ENCODE measurements around the gene GPR22. TPM values are rescaled to one million over a fixed set of nuclear protein-coding genes. Genes with fewer than 3 reads are reported as not detected.

Gene GPR22
- total and polyA plus RNA-seq, 2 of the 4 experiments (the other 2 are of a cell fraction), result not detected

- no peak overlapping the region for H3K56ac ChIP-seq (ENCODE audit: extremely low read depth, insufficient read depth, low read length)
- no peak overlapping the region for H2AFZ ChIP-seq (replicated peaks; ENCODE audit: low read length, poor library complexity)
- H3K4me3 ChIP-seq (ENCODE audit: insufficient read depth, low read depth, low read length), result no peak overlapping the region
- peak; percentile 2 for DNase-seq
- no peaks in the 10 kb centered on the region for H3K27me3 ChIP-seq (ENCODE audit: control insufficient read depth, insufficient read depth, low read length)
- 100% methylated on average over 1 of the region's 7 CpGs; no CpG with 5 or more reads in 1 of the 2 experiments for WGBS, 2 experiments (ENCODE audit: extremely low coverage in 2 of 2, insufficient read length in 1 of 2)
- 0 out of 2 replicates have a peak, but pooled peaks cover 11% of the 10 kb centered on the region for H4K20me1 ChIP-seq (ENCODE audit: insufficient read depth, low read length)
- in situ Hi-C loops (cut with MboI; ENCODE audit: low sequenced_read_pairs) (no loop called here), intact Hi-C loops (cut with micrococcal nuclease) (no loop called here), dilution Hi-C loops (cut with HindIII; ENCODE audit: low sequenced_read_pairs, unreplicated experiment) (no loop called here)
- no TSS peak for BruUV-seq (replicated peaks)
- no peak overlapping the region for H2AK9ac ChIP-seq (replicated peaks; ENCODE audit: low read depth, low read length, poor library complexity)
- no peak overlapping the region for H3K14ac ChIP-seq (replicated peaks; ENCODE audit: low read depth, low read length)
- H2BK120ac ChIP-seq (ENCODE audit: low read depth, low read length), result no peak overlapping the region
- H3K9ac ChIP-seq (ENCODE audit: low read depth, low read length), result no peak overlapping the region
- ATAC-seq (ENCODE audit: low read depth), result no peak
- no peak for TF ChIP-seq RFX5 (IDR thresholded peaks at IDR 0.05; ENCODE audit: low read depth, low read length)
- TF ChIP-seq POLR2A (IDR thresholded peaks at IDR 0.05; ENCODE audit: low read depth, low read length), result no peak
- no peak for TF ChIP-seq MXI1 (IDR thresholded peaks at IDR 0.05; ENCODE audit: borderline replicate concordance, low read depth, low read length)
- no peak for TF ChIP-seq USF2 (IDR thresholded peaks at IDR 0.05; ENCODE audit: low read depth, low read length)
- TF ChIP-seq CEBPB (IDR thresholded peaks at IDR 0.05; ENCODE audit: low read depth, low read length), result no peak
- no peak for TF ChIP-seq ELK1 (IDR thresholded peaks at IDR 0.05; ENCODE audit: borderline replicate concordance, low read depth, low read length)
- TF ChIP-seq CTCF (conservative IDR thresholded peaks at IDR 0.05; ENCODE audit: low read depth, low read length), result no peak
- no peak for TF ChIP-seq MAZ (IDR thresholded peaks at IDR 0.05; ENCODE audit: borderline replicate concordance, low read depth, low read length)
- no peak for TF ChIP-seq FOS (IDR thresholded peaks at IDR 0.05; ENCODE audit: low read depth, low read length)
- no peak for TF ChIP-seq NFE2L2 (IDR thresholded peaks at IDR 0.05; ENCODE audit: low read depth, low read length)
- no peak for TF ChIP-seq CHD1 (IDR thresholded peaks at IDR 0.05; ENCODE audit: low read depth, low read length)
- TF ChIP-seq SMC3 (IDR thresholded peaks at IDR 0.05; ENCODE audit: low read depth, low read length), result no peak
- no peak for TF ChIP-seq RAD21 (IDR thresholded peaks at IDR 0.05; ENCODE audit: low read length)
- no peak for TF ChIP-seq MAFK (IDR thresholded peaks at IDR 0.05; ENCODE audit: low read depth, low read length)
- TF ChIP-seq RCOR1 (IDR thresholded peaks at IDR 0.05; ENCODE audit: insufficient replicate concordance, low read length), result no peak
- no peak for TF ChIP-seq BHLHE40 (IDR thresholded peaks at IDR 0.05; ENCODE audit: low read depth, low read length)
- H4K91ac ChIP-seq (ENCODE audit: insufficient read depth, low read depth, low read length), result no peak overlapping the region
- no peak overlapping the region for H3K23ac ChIP-seq (ENCODE audit: low read depth, low read length)
- no peak overlapping the region for H3K4me2 ChIP-seq (ENCODE audit: low read depth, low read length)
- H3K18ac ChIP-seq (ENCODE audit: low read depth, low read length), result no peak overlapping the region
- peaks cover 2% of the 10 kb centered on the region; the same call in 1 of the 2 replicates for H3K9me3 ChIP-seq (ENCODE audit: control insufficient read depth, insufficient read depth, low read length)
- POLR2A ChIA-PET (ENCODE audit: unreplicated experiment), result interaction anchor here (0.6 kb wide), 1 partner anchor 66 kb away, joined by 7 read pairs; no protein-coding TSS in a partner anchor
- H2BK20ac ChIP-seq (ENCODE audit: low read depth, low read length), result no peak overlapping the region
- no peak overlapping the region for H2AK5ac ChIP-seq (ENCODE audit: low read depth, low read length)
- no peak overlapping the region for H2BK15ac ChIP-seq (ENCODE audit: low read depth, low read length)
- peaks cover 14 to 15% of the 10 kb centered on the region in 2 experiments for H3K79me1 ChIP-seq (ENCODE audit: low read depth in 1 of 2, low read length in 2 of 2)
- no peak overlapping the region for H2BK5ac ChIP-seq (ENCODE audit: low read depth, low read length, poor library complexity, severe bottlenecking)
- no peak overlapping the region for H3K4ac ChIP-seq (ENCODE audit: low read depth, low read length)
- H4K8ac ChIP-seq (ENCODE audit: low read depth in 2 of 2, low read length in 2 of 2), result no peak overlapping the region
- H3K36me3 ChIP-seq (ENCODE audit: control insufficient read depth, insufficient read depth, low read length), result no peaks in the 10 kb centered on the region
- no peak overlapping the region for H3K27ac ChIP-seq (ENCODE audit: insufficient read depth, low read length)
- peaks cover 3% of the 10 kb centered on the region; the same call in 1 of the 2 replicates for H3K4me1 ChIP-seq (ENCODE audit: control insufficient read depth, insufficient read depth, low read length)
- CTCF ChIA-PET, result no interaction called here
- H4K5ac ChIP-seq (ENCODE audit: low read depth, low read length), result no peak overlapping the region
- peaks cover 2% of the 10 kb centered on the region; the same call in 1 of the 2 replicates for H3K9me1 ChIP-seq (ENCODE audit: insufficient read depth, low read length)
Observed at GRCh38 chr7:107506674-107507339, 37.0 kb downstream of the GPR22 start.

All from IMR-90 (cell line).